Measurements from ENCODE around the gene CEND1.

GRCh38 chr11:795634-796564, 6.0 kb upstream of the CEND1 start:
- no peak for TF ChIP-seq CTCF (IDR thresholded peaks at IDR 0.05)
- TF ChIP-seq TCF7 (CRISPR knock-in tag; IDR thresholded peaks at IDR 0.05; ENCODE audit: low read depth) = no peak
- TF ChIP-seq ZNF219 (CRISPR knock-in tag; IDR thresholded peaks at IDR 0.05; ENCODE audit: borderline replicate concordance) = no peak
- no peak for TF ChIP-seq SP1 (CRISPR knock-in tag; conservative IDR thresholded peaks at IDR 0.05)
- TF ChIP-seq ARID4B (CRISPR knock-in tag; IDR thresholded peaks at IDR 0.05; ENCODE audit: borderline replicate concordance) = no peak
- no peak for TF ChIP-seq ATF3 (CRISPR knock-in tag; conservative IDR thresholded peaks at IDR 0.05)
- no peak for TF ChIP-seq TEAD4 (CRISPR knock-in tag; IDR thresholded peaks at IDR 0.05)
- no peak for TF ChIP-seq MAX (CRISPR knock-in tag; IDR thresholded peaks at IDR 0.05)
- no peak for TF ChIP-seq MLX (CRISPR knock-in tag; IDR thresholded peaks at IDR 0.05)

All from WTC11 (cell line).